Renal cortical epithelial cell (primary cell): ENCODE data around the gene DCUN1D2. TPM values are rescaled to one million over a fixed set of nuclear protein-coding genes. Genes with fewer than 3 reads are reported as not detected.
"Not testable (repeated sequence)": the region's sequence is repeated elsewhere in the genome, so short reads cannot be mapped to it uniquely, and the experiment has no call there.

Source experiments
- DNase-seq: peaks from one replicate; pipeline ENCODE4 v3.0.0-alpha.2; 2011; ENCODE audit warnings: low read depth
- total RNA-seq: library from RNA; depleted of rRNA; stranded (reverse); fragments of >200 nt; gene quantifications from 2 replicates; pipeline ENCODE4 v1.2.3, GENCODE V29; 2014

The DCUN1D2 gene
- total RNA-seq, 1 donor from 2014 or later: 25.8 TPM

DNA sequence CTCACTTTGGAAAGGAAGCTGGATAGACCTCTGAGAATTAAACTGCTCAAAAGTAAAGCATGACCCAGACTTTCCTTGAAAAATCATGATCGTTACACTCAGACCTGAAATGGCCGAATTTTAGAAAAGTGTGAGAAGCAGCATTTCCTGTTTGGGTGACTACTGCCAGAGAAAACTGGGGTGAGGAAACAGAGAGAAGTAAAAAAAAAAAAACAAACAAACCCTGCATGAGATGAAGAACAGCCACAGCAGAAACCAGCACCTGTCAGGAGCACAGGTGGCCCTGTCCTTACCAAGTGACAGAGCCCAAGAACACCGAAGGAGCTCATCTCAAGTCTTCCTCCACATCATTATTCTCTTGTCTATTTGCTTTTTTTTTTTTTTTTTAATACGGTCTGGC is 25.2 kb downstream of the DCUN1D2 start:
- no peak for DNase-seq

DNA sequence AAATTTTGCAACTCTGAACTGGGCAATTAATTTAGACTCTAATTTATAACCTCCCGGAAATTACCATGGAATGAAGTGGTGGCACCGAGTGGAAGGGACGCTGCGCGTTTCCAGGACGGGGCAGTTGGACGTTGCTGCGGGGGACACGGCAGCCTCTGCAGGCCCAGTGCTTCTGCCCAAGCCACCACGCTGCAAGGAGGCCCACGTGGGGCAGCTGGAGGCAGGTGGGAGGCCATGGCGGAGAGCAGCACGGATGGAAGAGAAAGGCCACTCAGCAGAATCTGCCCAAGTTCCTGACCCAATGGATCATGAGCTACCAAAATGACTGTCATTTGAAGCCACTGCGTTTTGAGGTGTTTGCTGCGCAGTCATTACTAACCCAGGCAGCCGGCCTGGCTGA is 26.0 kb downstream of the DCUN1D2 start:
- DNase-seq: no peak

DNA sequence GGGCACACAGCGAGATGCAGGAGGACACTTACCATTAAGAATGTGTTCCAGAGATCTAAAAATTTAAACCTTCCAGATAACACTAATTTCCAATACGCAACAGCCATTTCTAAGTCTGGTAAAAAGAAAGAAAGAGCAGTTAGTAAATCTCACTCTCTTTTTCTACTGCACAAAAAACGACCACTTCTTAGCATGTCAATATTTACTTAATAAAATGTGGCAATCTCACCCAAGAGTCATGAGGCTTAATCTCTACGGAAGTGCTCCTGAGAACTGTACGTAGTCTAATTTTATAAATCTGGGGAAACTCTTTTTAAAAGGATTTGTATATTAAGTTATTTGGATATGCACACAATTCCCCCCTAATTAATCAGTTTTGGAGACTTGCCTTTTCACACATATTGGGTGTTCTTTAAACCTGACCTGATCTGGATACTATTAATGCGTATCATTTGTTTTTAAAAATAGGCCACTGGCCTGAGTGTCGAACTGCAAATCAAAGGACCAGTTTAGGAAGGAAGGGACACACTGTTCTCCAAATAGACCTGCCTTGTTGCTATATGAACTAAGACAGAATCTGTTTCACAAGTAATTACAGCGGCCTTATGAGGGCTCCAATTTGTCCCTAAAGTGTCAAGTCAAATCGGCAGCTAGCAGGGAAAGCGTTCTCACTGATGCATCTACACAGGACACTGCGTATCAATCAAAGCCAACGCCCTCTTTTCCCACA is 29.3 kb downstream of the DCUN1D2 start:
- DNase-seq: no peak

DNA sequence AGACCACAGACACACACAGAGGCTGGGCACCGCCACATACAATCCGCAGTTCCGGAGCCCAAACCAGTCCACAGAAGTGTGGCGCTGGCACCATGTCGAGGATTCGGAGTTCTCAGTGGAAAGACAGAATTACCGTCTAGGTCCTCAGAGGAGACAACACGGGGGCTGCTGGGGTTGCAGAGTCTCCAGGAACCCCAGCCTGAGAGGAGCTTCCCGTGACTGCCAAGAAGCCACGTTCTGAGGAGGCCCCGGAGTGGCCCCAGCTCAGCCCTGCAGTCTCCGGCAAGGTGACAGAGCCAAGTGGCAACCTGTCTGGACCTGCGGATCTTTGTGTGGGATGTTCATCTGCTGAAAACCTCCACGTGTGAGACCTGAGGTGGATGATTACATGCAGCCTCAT is 29.9 kb downstream of the DCUN1D2 start:
- no peak for DNase-seq

DNA sequence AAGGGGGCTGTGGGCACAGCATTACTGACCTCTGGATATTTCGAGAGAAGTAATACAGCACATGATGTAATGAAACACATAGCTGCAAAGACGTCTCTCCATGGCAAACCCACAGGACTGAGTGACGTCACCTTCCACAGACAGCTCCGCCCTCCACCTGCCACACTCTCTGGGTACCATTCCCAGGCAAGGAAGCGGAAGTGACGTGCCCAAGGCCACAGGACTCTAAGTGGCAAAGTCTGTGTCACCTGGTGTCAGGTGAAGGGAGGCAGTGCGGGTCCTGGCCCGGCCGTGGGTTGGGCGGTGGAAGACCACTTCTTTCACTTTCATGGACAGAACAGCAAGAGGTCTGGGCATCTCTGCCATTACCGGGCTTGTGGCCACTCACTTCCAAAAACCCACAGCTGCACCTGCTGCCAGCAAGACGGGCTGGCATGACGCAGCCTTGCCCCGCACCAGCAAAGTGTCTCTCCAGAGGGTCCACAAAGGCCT is 30.4 kb downstream of the DCUN1D2 start:
- DNase-seq: no peak

DNA sequence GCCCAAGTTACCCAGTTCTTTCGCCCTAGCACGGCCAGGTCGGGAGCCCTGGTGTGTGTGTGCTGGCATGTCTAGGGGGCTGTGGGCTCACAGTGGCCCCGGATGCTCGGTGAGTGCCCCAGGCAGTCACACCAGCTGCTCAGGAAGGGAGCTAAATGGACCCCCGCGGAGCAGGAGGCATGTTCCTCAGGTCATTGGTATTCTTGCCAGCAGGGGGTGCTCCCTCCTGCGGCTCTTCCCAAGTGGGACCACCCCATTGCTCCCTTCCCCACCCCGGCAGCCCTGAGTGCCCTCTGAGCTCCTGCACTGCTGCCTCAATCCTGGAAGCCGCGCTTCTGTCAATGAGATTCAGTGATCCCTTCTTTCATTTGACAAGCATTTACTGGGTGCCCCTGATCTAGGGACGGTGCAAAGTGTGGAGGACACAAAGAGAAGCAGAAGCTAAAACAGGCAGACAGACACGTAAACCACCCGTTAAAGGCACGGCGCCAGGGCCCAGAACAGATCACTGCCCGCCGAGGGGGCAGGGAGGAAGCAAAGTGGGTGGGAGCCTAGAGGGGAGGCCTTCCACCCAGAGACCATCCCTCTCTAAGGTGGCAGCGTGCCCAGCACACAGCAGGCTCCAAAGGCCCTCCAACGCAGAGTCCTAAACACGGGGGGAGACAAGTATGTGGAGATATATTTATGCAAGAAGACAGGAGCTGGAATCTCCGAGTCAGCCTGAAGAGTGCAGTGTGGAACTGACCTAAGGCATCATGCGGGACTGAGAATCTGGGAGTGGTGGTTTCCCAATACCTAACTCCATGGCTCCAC is 32.1 kb downstream of the DCUN1D2 start:
- no peak for DNase-seq

DNA sequence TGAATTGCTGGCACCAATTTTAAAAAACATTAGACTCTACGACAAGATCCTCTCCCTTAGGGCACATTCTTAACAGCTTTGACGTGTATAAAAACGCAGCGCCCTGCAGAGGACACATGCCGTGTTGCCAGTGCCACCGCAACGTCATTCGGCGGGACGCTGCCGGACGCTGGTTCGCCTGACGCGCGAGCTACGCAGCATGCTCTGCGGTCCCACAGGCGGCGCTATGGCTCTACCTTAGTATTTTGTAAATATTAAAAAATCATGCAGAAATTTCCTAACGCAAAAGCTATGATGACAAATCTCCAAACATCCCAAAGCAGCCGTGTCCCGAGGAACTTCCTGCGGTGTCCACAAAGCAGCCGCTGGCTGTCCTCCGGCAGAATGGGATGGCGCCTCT is 33.0 kb downstream of the DCUN1D2 start:
- no peak for DNase-seq

DNA sequence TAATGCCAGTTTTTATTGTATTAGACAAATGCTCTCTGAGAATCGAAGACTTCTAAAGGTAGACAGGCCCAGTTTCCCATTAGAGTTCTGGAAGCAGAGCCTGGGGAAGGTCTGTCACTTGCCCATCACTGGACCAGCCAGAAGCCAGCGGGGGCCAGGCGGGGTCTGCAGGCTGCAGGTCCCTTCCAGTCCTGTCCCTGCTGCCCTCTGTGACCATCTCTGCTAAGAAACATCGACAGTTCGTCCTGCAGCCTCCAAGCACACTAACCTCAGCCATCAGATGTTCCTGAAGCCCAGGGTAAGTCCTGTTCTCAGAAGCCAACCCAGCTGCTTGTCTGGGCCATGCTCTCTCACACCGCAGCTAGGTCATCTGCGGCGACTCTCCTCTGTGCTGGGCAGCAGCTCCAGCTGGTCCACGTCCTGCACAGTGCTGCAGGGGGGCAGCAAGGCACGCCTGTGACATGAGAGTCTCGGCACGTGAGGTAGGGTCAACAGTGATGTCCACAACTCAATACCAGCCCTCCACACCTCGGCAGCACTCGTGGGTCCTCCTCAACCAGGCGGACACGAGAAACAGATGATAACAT is 34.3 kb downstream of the DCUN1D2 start:
- DNase-seq: no peak

DNA sequence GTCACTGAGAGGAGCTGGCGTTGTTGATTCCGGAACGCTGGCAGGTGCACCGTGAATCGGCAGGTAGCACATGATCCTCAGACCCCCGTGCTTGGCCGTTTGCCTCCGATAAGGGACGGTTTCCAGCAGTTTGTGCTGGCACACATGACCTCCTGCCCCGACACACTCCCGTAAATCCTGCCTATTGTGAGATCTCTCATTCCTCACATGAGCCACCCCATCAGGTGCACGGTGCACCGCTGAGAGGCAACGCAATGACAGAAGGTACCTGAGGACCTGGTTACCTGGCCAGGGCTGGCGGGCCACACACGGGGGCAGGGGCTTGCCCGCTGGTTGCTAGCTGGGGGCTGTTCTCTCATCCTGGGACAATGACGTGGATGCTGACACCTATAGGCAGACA is 35.1 kb downstream of the DCUN1D2 start:
- DNase-seq: no peak

DNA sequence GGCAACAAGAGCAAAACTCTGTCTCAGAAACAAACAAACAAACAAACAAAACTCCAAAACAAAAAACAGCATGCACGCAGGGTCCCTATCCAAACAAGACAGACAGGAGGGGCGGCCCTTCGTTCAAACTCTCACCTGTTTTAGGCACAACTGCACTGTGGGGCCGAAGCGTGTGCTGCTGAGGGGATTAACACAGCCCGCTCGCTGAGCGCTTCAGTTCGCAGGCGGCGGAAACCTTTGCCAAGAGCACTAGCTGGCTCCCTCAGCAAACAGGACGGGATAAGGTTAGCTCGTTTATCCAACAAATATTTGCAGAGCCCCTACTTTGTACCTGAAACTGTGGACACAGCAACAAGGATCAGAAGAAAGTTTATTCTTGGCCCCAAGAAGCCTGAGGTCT is 35.6 kb downstream of the DCUN1D2 start:
- DNase-seq: no peak

DNA sequence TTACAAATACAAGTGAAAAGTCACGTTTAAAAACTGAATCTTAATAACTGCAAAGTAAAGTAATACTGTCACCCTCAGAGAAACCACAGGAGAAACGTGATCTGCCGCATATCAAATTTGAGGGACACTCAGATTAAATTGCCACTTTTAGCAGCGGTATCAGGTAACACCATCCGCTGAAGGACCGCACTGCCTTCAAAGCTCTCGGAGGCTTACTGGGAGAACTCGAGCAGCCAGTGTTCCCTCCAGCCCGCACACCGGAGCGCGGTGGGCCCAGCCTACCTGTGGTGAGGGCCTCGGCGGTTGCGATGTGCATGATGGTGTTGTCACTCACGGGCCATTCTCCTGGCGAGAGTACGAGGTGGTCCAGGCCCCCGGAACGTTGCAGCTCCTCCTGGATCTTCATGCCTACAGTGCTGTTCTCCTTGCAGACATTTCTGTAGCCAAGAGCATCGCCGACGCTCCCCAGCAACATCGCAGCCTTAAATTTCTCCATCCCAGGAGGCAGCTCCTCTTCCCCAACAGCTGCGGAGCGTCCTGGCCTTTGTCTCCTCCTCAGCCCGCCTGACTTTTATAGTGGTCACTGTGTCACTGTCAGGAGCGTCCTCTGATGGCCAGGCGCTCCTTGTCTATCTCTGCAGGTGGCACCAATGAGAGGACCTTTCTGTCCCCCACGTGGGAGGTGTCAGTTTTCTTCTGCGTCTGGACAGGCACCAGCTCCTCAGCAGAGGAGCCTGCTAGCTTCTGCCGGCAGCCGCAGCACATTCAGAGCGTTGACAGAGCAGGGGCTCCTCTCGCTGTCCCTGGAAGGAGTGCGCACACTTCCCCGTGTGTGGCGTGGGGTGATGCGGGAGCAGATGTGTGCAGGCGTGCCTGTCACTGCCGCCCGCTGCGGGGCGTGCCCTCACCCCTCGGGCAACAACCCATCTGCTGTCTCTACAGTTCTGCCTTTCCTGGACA is 37.3 kb downstream of the DCUN1D2 start, which contains the start of gene ADPRHL1:
TSS of gene ADPRHL1 (minus strand) at position 547 of the 960 bp plus-strand sequence. CDS start at position 496, 51 bp downstream.
- no peak for DNase-seq

DNA sequence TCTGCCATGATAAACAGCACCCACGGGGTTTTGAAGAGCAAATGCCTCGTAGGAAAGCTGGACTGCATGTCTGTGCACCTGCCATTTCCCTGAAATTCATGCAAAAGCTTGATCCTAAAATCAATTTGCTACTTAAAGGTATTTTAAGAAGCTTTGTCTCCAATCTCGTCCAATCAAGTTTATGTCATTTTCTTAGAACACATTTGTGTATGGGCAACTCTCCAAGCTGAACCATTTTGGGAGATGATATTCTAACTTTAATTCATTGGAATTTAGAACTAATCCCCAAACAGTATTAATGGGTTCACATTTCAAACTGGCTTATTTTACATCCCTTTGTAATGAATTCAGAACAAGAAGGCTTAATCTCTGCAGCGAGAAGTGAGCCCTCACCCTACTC is 38.0 kb downstream of the DCUN1D2 start:
- no peak for DNase-seq

DNA sequence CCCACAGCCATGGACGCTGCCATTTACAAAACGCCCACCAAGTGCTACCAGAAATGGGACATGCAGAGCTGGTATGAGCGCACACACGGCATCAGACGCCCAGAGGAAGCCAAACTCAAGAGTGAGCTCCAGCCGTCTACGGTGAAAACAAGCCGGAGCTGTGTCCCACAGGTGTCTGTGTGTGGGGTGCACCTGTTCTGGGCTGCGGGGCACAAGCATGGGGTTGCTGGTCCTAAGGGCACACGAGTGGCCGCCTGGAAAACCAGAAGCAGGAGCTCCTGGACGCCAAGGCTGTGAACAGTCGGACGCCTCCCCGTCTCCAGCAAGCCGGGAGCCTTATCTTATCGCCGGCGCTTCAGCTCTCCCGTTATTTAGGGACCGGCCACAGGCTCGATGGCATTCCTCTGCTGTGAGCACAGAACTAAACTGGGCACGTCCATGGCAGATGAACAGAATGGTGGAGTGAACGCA is 38.5 kb downstream of the DCUN1D2 start:
- no peak for DNase-seq

DNA sequence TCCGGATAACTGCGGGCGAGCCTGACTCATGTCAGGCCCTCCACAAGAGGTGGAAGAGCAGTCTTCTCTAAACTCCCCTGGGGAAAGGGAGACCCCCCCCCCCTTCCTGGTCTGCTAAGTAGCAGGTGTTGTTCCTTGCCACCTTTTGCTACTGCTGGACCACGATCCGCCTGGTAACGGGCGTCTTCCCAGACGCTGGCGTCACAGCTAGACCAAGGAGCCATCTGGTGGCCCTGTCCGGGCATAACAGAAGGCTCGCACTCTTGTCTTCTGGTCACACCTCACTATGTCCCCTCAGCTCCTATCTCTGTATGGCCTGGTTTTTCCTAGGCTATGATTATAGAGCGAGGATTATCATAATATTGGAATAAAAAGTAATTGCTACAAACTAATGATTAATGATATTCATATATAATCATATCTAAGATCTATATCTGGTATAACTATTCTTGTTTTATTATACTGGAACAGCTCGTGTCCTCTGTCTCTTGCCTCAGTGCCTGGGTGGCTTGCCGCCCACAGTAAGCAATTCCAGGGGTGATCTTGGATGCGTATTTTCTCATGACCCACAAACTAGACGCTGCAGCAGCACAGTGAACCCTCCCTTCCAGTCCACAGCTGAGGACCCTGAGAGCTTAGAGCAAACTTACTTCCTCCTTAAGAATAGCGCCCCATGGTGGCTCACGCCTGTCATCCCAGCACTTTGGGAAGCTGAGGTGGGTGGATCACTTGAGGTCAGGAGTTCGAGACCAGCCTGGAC is 39.5 kb downstream of the DCUN1D2 start:
- DNase-seq: not testable (repeated sequence)

DNA sequence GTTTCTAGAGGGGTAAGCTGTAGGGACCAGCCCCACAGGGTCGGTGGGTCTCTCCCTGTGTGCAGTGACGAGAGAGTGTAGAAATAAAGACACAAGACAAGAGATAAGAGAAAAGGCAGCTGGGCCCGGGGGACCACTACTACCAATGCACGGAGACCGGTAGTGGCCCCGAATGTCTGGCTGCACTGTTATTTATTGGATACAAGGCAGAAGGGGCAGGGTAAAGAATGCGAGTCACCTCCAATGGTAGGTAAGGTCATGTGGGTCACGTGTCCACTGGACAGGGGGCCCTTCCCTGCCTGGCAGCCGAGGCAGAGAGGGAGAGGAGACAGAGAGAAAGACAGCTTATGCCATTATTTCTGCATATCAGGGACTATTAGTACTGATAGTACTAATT is 40.2 kb downstream of the DCUN1D2 start:
- not testable (repeated sequence) for DNase-seq

DNA sequence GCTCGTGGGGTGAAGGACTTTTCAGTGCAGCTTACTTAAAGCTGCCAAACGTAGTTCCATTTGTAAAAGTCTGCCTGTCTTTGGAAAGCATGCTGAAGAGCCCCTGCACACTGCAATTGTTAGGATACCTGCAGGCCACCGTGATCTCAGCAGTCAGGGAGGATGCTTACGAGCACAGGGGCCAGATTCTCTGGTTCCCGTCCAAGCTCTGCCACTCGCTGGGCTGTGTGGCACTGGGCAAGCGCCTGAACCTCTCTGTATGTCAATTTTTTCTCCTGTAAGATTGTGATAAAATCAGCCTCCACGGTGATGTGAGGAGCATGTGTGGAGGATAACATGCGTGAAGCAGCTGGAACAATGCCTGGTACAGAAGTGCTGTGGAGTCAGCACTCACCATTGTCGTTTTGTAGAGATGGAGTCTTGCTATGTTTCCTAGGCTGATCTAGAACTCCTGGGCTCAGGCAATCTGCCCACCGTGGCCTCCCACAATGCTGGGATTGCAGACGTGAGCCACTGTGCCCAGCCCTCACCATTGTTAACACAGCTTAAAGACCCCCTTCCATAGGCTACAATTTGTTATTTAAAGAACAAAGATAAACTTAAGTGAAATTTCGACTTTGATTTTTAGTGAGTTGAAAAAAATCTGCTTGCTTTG is 40.7 kb downstream of the DCUN1D2 start:
- no peak for DNase-seq

DNA sequence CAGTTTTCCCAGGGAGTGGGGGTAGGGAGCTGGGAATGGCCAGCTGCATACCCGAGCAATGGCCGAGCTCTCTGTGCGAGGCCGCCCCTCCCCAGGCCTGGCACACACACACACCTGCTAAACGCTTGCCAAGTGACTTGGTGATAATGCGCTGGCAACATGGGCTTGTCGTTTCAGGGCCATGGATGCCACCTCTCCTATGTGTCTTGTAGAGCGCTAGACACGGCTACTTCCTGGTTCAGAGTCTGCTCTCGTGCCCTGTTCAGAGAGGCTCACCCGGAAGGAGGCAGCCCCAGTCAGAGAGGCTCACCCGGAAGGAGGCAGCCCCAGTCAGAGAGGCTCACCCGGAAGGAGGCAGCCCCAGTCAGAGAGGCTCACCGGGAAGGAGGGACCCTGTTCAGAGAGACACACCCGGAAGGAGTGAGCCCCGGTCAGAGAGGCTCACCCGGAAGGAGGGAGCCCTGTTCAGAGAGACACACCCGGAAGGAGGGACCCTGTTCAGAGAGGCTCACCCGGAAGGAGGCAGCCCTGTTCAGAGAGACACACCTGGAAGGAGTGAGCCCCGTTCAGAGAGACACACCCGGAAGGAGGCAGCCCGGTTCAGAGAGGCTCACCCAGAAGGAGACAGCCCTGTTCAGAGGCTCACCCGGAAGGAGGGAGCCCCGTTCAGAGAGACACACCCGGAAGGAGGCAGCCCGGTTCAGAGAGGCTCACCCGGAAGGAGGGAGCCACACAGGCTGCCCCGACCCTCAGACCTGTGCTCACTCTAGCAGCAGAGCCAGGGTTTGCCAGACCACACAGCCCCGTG is 41.4 kb downstream of the DCUN1D2 start:
- no peak for DNase-seq

DNA sequence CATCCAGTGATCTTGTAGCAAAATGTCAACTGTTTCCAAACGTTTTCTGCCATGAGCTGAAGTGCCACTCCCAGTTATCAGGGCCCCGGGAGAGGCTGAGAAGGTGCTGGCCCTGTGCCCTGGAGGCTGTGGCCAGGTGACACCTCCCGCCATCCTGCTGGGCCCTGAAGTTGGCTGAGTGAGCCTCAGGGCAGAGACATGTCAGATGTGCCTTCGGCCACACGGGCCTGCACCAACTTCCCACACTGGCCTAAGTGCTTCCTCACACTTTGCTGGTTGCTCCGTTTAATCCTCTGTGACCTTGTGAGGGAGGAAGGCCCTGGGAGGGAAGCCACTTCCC is 42.0 kb downstream of the DCUN1D2 start:
- no peak for DNase-seq

DNA sequence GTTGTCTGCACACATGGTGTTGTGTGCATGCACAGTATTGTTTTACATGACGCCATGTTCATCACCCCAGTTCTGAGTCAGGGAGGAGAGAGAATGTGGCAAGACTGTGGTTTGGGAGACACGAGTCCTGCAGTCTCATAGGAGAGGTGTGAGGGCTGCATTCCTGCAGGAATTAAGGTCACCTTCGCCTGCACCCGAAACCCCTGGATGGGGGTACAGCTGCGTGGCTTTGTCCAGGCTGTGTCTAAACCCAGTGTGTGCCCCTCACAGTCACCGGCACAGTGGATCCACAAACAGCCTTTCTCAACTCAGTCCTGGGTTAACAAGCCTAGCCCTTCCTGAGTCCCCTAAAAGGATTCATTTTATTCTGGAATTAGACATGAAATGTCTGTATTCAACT is 42.9 kb downstream of the DCUN1D2 start:
- DNase-seq: no peak
